ENCODE measurements around the gene NUDCD3. TPM values are rescaled to one million over a fixed set of nuclear protein-coding genes. Genes with fewer than 3 reads are reported as not detected.

NUDCD3 gene
- total and polyA plus RNA-seq, 4 donors = 15.4 to 30.7 (median 24.3) TPM

GRCh38 chr7:44376429-44377133, 113.9 kb downstream of the NUDCD3 start:
- TF ChIP-seq ATF3 (IDR thresholded peaks at IDR 0.05) (no peak), HNF4A (conservative IDR thresholded peaks at IDR 0.05) (no peak), HNF4G (IDR thresholded peaks at IDR 0.05) (no peak), CTCF (IDR thresholded peaks at IDR 0.05; ENCODE audit: low read depth, low read length, missing input control) (no peak), RAD21 (IDR thresholded peaks at IDR 0.05) (no peak), YY1 (IDR thresholded peaks at IDR 0.05) (no peak), ZBTB33 (IDR thresholded peaks at IDR 0.05) (no peak), MAX (IDR thresholded peaks at IDR 0.05) (no peak), RXRA (IDR thresholded peaks at IDR 0.05) (no peak), JUND (IDR thresholded peaks at IDR 0.05) (no peak), REST (IDR thresholded peaks at IDR 0.05) (no peak)
- H3K27ac ChIP-seq (ENCODE audit: low read depth in 1 of 2, low read length in 2 of 2) = no peak overlapping the region
- H3K9ac ChIP-seq (ENCODE audit: low read depth in 1 of 2, low read length in 2 of 2) = no peak overlapping the region
- no peak overlapping the region for H3K4me3 ChIP-seq (ENCODE audit: low read depth in 1 of 3, low read length in 3 of 3)
- no peaks in the 10 kb centered on the region for H3K4me1 ChIP-seq (ENCODE audit: control insufficient read depth in 4 of 4, insufficient read depth in 4 of 4, low read length in 3 of 4)
- no peaks in the 10 kb centered on the region for H3K36me3 ChIP-seq (ENCODE audit: control insufficient read depth in 4 of 4, insufficient read depth in 3 of 4, low read depth in 1 of 4, low read length in 3 of 4)
- no peak for DNase-seq (ENCODE audit: low spot score)
- peaks cover 0 to 3% (median 0%) of the 10 kb centered on the region in 4 donors for H3K27me3 ChIP-seq (ENCODE audit: control insufficient read depth in 4 of 4, insufficient read depth in 4 of 4, low read length in 3 of 4)
- H3K9me3 ChIP-seq (ENCODE audit: control insufficient read depth in 4 of 4, low read length in 3 of 4) = no peaks in the 10 kb centered on the region
- 44% methylated on average over 7 of the region's 7 CpGs for WGBS

GRCh38 chr7:44375926-44376342, 114.5 kb downstream of the NUDCD3 start:
- Histone ChIP-seq H3K27me3 (ENCODE audit: control insufficient read depth in 4 of 4, insufficient read depth in 4 of 4, low read length in 3 of 4) (peaks cover 0 to 3% (median 0%) of the 10 kb centered on the region in 4 donors), H3K4me3 (ENCODE audit: low read depth in 1 of 3, low read length in 3 of 3) (no peak overlapping the region), H3K9ac (ENCODE audit: low read depth in 1 of 2, low read length in 2 of 2) (no peak overlapping the region), H3K36me3 (ENCODE audit: control insufficient read depth in 4 of 4, insufficient read depth in 3 of 4, low read depth in 1 of 4, low read length in 3 of 4) (no peaks in the 10 kb centered on the region), H3K9me3 (ENCODE audit: control insufficient read depth in 4 of 4, low read length in 3 of 4) (no peaks in the 10 kb centered on the region), H3K4me1 (ENCODE audit: control insufficient read depth in 4 of 4, insufficient read depth in 4 of 4, low read length in 3 of 4) (no peaks in the 10 kb centered on the region), H3K27ac (ENCODE audit: low read depth in 1 of 2, low read length in 2 of 2) (no peak overlapping the region)
- peak; percentile 27 for DNase-seq (ENCODE audit: low spot score)
- 78% methylated on average over 12 of the region's 12 CpGs for WGBS
- no peak for TF ChIP-seq HNF4G (IDR thresholded peaks at IDR 0.05)
- TF ChIP-seq FOXA1 (IDR thresholded peaks at IDR 0.05) = no peak
- no peak for TF ChIP-seq HNF4A (conservative IDR thresholded peaks at IDR 0.05)
- no peak for TF ChIP-seq CTCF (IDR thresholded peaks at IDR 0.05; ENCODE audit: low read depth, low read length, missing input control)
- no peak for TF ChIP-seq SP1 (IDR thresholded peaks at IDR 0.05)
- no peak for TF ChIP-seq EGR1 (IDR thresholded peaks at IDR 0.05; ENCODE audit: low read depth in 2 of 2)
- no peak for TF ChIP-seq JUND (IDR thresholded peaks at IDR 0.05)
- no peak for TF ChIP-seq REST (IDR thresholded peaks at IDR 0.05)
- no peak for TF ChIP-seq ATF3 (IDR thresholded peaks at IDR 0.05)

Data from liver (tissue), 9 donors.